Progenitor cell of endocrine pancreas (in vitro differentiated cells): ENCODE data around the gene TBK1. TPM values are rescaled to one million over a fixed set of nuclear protein-coding genes. Genes with fewer than 3 reads are reported as not detected.
"Not testable (repeated sequence)": the region's sequence is repeated elsewhere in the genome, so short reads cannot be mapped to it uniquely, and the experiment has no call there.

ENCODE experiments used
- DNase-seq: peaks from one replicate; pipeline ENCODE4 v3.0.0; 2021; ENCODE audit warnings: low spot score; ENCODE audit not compliant: unreplicated experiment
- H3K27ac Mint-ChIP-seq: 2 replicates; pipeline ENCODE4 v1.8.0; 2021; ENCODE audit warnings: mild to moderate bottlenecking, moderate library complexity, mixed read lengths
- H3K27me3 Mint-ChIP-seq: 2 replicates; pipeline ENCODE4 v1.8.0; 2021; ENCODE audit warnings: mixed read lengths
- H3K36me3 Mint-ChIP-seq: 2 replicates; pipeline ENCODE4 v1.8.0; 2022; ENCODE audit warnings: mixed read lengths; ENCODE audit not compliant: insufficient read depth
- H3K4me1 Mint-ChIP-seq: 2 replicates; pipeline ENCODE4 v1.8.0; 2021; ENCODE audit warnings: low read depth, mixed read lengths
- H3K4me3 Mint-ChIP-seq: 2 replicates; pipeline ENCODE4 v1.8.0; 2021; ENCODE audit warnings: low read depth, mild to moderate bottlenecking, moderate library complexity, mixed read lengths
- H3K9me3 Mint-ChIP-seq: 2 replicates; pipeline ENCODE4 v1.8.0; 2021; ENCODE audit warnings: low read depth, mixed read lengths
- total RNA-seq: library from RNA; stranded (reverse); gene quantifications from 2 replicates; pipeline ENCODE4 v1.2.1, GENCODE V29; 2021
- TF ChIP-seq, protein P1 (sequence below): fragments of 200-600 bp; sonication (generic); IDR thresholded peaks from one replicate; pipeline ENCODE4 v1.5.0; 2021; ENCODE audit warnings: antibody characterized with exemption, mild to moderate bottlenecking; ENCODE audit not compliant: unreplicated experiment

TBK1 gene
- total RNA-seq, 1 donor from 2014 or later = 20.4 TPM

DNA sequence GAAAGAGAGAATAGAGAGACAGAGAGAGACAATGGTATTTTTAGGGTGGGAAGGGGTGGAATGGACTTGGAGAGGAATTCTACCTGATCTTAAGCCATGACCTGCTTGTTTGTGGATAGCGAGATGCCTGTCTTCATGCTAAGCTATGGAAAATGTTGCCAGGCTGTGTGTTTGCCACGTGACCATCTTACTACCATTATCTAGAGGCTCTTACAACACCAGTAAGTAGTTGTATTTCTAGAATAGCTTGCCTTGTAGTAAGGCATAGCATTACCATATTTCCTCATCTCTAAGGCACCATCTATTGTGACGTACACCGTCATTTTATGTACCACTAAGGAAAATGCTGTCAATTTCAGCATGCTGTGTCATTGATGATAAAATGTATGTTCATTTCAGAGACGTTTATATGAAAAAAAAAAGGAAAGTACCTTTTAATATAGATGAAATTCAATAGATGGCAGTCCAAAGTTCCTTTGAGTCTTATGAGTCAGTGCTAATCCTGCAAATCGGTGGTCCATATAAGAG, 82.8 kb downstream of the TBK1 start:
- TF ChIP-seq, protein P1, sequence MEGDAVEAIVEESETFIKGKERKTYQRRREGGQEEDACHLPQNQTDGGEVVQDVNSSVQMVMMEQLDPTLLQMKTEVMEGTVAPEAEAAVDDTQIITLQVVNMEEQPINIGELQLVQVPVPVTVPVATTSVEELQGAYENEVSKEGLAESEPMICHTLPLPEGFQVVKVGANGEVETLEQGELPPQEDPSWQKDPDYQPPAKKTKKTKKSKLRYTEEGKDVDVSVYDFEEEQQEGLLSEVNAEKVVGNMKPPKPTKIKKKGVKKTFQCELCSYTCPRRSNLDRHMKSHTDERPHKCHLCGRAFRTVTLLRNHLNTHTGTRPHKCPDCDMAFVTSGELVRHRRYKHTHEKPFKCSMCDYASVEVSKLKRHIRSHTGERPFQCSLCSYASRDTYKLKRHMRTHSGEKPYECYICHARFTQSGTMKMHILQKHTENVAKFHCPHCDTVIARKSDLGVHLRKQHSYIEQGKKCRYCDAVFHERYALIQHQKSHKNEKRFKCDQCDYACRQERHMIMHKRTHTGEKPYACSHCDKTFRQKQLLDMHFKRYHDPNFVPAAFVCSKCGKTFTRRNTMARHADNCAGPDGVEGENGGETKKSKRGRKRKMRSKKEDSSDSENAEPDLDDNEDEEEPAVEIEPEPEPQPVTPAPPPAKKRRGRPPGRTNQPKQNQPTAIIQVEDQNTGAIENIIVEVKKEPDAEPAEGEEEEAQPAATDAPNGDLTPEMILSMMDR = no peak
- H3K36me3 Mint-ChIP-seq = no peaks in the 10 kb centered on the region
- peaks cover 5% of the 10 kb centered on the region for H3K27me3 Mint-ChIP-seq
- no peak for DNase-seq
- no peaks in the 10 kb centered on the region for H3K9me3 Mint-ChIP-seq
- peaks cover 2% of the 10 kb centered on the region for H3K4me1 Mint-ChIP-seq
- H3K27ac Mint-ChIP-seq = no peak overlapping the region
- no peak overlapping the region for H3K4me3 Mint-ChIP-seq

DNA sequence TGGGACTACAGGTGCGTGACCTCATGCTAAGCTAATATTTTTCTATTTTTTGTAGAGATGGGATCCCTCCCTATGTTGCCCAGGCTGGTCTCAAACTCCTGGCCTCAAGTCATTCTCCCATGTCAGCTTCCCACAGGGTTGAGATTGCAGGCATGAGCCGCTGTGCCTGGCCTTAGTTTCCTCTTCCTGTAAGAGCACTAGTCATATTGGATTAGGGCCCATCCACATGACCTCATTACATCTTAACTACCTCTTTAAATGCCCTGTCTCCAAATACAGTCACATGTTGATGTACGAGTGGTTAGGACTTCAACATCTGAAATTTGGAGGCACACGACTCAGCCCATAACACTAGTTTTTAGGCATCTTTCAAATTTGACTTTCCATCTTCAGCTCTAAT, 86.2 kb downstream of the TBK1 start:
- TF ChIP-seq, protein P1 = no peak
- peaks cover 5% of the 10 kb centered on the region for H3K27me3 Mint-ChIP-seq
- no peaks in the 10 kb centered on the region for H3K4me1 Mint-ChIP-seq
- H3K27ac Mint-ChIP-seq = no peak overlapping the region
- H3K9me3 Mint-ChIP-seq = no peaks in the 10 kb centered on the region
- no peak for DNase-seq
- H3K36me3 Mint-ChIP-seq = no peaks in the 10 kb centered on the region
- H3K4me3 Mint-ChIP-seq = no peak overlapping the region

DNA sequence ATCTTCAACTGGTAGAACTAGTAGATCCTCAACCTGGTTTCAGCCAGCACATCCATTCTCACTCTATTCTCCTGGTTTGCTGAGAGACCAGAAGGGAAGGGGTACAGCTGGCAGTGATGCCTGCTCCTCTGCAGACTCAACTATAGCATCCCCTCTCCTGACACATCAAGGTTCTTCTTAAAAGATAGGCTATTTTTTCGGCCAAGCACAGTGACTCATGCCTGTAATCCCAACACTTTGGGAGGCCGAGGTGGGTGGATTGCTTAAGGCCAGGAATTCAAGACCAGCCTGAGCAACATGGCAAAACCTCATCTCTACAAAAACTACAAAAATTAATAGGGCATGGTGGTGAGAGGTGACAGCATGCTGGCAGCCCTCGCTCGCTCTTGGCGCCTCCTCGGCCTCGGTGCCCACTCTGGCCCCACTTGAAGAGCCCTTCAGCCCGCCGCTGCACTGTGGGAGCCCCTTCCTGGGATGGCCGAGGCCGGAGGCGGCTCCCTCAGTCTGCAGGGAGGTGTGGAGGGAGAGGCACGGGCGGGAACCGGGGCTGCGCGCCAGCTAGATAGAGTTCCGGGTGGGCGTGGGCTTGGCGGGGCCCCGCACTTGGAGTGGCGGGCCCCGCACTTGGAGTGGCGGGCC, 90.6 kb downstream of the TBK1 start:
- not testable (repeated sequence) for H3K4me3 Mint-ChIP-seq, H3K27ac Mint-ChIP-seq, H3K27me3 Mint-ChIP-seq

DNA sequence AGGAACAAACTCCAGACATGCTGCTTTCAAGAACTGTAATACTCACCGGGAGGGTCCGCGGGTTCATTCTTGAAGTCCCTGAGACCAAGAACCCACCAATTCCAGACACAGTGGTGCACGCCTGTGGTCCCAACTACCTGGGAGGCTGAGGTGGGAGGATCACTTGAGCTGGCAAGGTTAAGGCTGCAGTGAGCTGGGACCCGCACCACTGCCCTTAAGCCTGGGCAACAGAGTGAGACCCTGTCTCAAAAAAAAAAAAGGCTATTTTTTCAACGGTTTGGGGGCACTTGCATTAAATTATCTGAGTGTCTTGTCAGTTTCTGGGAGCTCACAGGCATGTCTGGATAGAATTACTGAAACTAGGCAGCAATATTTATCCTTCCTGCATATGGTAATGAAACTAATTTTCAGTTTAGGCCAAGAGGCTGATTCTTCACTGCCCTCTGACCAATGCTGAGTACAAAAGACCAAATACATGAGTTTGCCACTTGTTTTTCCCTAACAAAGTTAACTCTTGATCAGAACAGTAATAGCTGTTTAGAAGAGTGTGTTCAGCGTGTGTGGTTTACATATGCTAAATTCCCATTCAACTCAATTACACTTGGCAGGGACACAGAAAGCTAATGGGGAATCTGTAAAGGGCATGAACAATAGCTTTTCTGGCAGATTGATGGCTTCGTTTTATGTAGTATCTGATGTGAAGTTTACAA, 92.6 kb downstream of the TBK1 start:
- no peaks in the 10 kb centered on the region for H3K9me3 Mint-ChIP-seq
- no peak overlapping the region for H3K27ac Mint-ChIP-seq

More for the DNA sequence above, 90.6 kb downstream of the TBK1 start:
- H3K36me3 Mint-ChIP-seq, H3K9me3 Mint-ChIP-seq, DNase-seq, H3K4me1 Mint-ChIP-seq: not testable (repeated sequence)

DNA sequence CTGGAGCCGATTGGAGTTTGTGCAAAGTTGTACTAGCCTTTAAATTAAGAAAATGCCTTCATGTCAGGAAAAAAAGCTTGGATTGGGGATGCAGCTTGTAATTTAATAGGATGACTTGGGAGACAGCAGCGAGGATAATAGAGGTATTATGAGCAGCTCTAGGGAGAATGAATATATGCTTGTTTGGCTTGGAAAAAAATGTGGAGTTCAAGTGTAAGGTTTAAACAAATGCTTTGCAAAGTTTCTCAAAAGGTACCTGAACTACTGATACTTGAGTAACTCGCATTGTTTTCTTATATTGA, 93.1 kb downstream of the TBK1 start:
- TF ChIP-seq, protein P1 = no peak
- no peak overlapping the region for H3K4me3 Mint-ChIP-seq
- no peaks in the 10 kb centered on the region for H3K36me3 Mint-ChIP-seq
- no peaks in the 10 kb centered on the region for H3K9me3 Mint-ChIP-seq
- no peaks in the 10 kb centered on the region for H3K27me3 Mint-ChIP-seq
- no peak for DNase-seq
- H3K4me1 Mint-ChIP-seq = peaks cover 7% of the 10 kb centered on the region
- H3K27ac Mint-ChIP-seq = no peak overlapping the region

More for the DNA sequence above, 92.6 kb downstream of the TBK1 start:
- H3K36me3 Mint-ChIP-seq = no peaks in the 10 kb centered on the region
- DNase-seq = no peak
- peaks cover 4% of the 10 kb centered on the region for H3K4me1 Mint-ChIP-seq
- TF ChIP-seq, protein P1 = no peak
- no peaks in the 10 kb centered on the region for H3K27me3 Mint-ChIP-seq
- no peak overlapping the region for H3K4me3 Mint-ChIP-seq

DNA sequence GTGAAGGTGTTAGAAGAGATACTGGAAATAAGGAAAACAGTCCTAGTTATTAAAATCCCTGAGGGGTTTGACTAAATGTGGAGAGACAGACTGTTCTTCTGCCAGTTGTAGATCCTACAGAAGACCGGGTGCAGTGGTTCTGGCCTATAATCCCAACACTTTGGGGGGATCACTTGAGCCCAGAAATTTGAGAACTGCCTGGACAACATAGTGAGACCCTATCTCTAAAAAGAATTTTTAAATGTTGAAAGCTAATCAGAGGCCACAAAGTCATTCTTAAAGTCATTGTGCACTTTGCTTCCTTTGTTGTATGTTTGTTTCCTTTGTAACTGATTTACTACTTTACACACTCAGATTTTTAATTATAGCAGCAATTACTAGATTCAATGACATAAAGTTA, 97.2 kb downstream of the TBK1 start:
- DNase-seq = no peak
- Mint-ChIP-seq H3K9me3 (no peaks in the 10 kb centered on the region), H3K4me3 (no peak overlapping the region), H3K27me3 (no peaks in the 10 kb centered on the region), H3K4me1 (peaks cover 9% of the 10 kb centered on the region), H3K36me3 (no peaks in the 10 kb centered on the region), H3K27ac (no peak overlapping the region)
- TF ChIP-seq, protein P1 = no peak
